Right renal cortex interstitium (tissue), 3 donors: ENCODE results near the gene AGPAT4. TPM values are rescaled to one million over a fixed set of nuclear protein-coding genes. Genes with fewer than 3 reads are reported as not detected.

ENCODE experiments used
- DNase-seq, 3 donors: peaks; one replicate each; pipeline ENCODE4 v3.0.0-alpha.2; 2013; ENCODE audit warnings: low read depth in 3 of 3, low spot score in 2 of 3
- polyA plus RNA-seq, 3 donors: library from polyadenylated mRNA; unstranded; fragments of 120-200 nt; gene quantifications; one replicate each; pipeline ENCODE4 v1.2.1, GENCODE V29; 2013; ENCODE audit not compliant: insufficient read length in 3 of 3

Gene AGPAT4
- polyA plus RNA-seq, 3 donors: 16.3 to 19.4 (median 17.9) TPM

- DNase-seq: no peak
Measured at GRCh38 chr6:161290751-161291150, 16.9 kb upstream of the AGPAT4 start.

GRCh38 chr6:161284653-161285052 is 10.8 kb upstream of the AGPAT4 start:
- DNase-seq: no peak

- no peak for DNase-seq
Measured at GRCh38 chr6:161281092-161281491, 7.2 kb upstream of the AGPAT4 start.

GRCh38 chr6:161279677-161280415 is 6.0 kb upstream of the AGPAT4 start:
- DNase-seq: no peak

- DNase-seq: no peak
Measured at GRCh38 chr6:161276605-161277155, 2.8 kb upstream of the AGPAT4 start.

- DNase-seq: no peak
Measured at GRCh38 chr6:161274898-161275297, 1.0 kb upstream of the AGPAT4 start.

GRCh38 chr6:161274488-161274858 is 612 bp upstream of the AGPAT4 start:
- peak in 1 of 3 donors; percentile 17 for DNase-seq

GRCh38 chr6:161273274-161273751 is 548 bp downstream of the AGPAT4 start:
- DNase-seq: peak; percentile 45 to 67 (median 59)

- DNase-seq: peak in 1 of 3 donors; percentile 19
Measured at GRCh38 chr6:161272635-161273273, 1.1 kb downstream of the AGPAT4 start.

GRCh38 chr6:161271343-161272030 is 2.4 kb downstream of the AGPAT4 start:
- DNase-seq: no peak

GRCh38 chr6:161270116-161270515 is 3.7 kb downstream of the AGPAT4 start:
- DNase-seq: no peak

GRCh38 chr6:161269310-161269709 is 4.6 kb downstream of the AGPAT4 start:
- DNase-seq: no peak

GRCh38 chr6:161268531-161269210 is 5.2 kb downstream of the AGPAT4 start:
- DNase-seq: no peak

GRCh38 chr6:161266513-161267230 is 7.2 kb downstream of the AGPAT4 start:
- DNase-seq: no peak

GRCh38 chr6:161265975-161266374 is 7.9 kb downstream of the AGPAT4 start:
- DNase-seq: no peak

GRCh38 chr6:161265554-161265953 is 8.3 kb downstream of the AGPAT4 start:
- no peak for DNase-seq

GRCh38 chr6:161264181-161264580 is 9.7 kb downstream of the AGPAT4 start:
- no peak for DNase-seq

- DNase-seq: no peak
Measured at GRCh38 chr6:161261816-161262215, 12.0 kb downstream of the AGPAT4 start.

- no peak for DNase-seq
Measured at GRCh38 chr6:161261325-161261724, 12.5 kb downstream of the AGPAT4 start.

GRCh38 chr6:161259302-161259701 is 14.6 kb downstream of the AGPAT4 start:
- DNase-seq: no peak
